GM23248 (cell line): Measurements from ENCODE around the gene TNFSF8.

Experiments used
- EZH2 ChIP-seq: fragments of 200-600 bp; sonication (generic); IDR thresholded peaks from 2 replicates; pipeline ENCODE4 v1.6.1; 2018; ENCODE audit warnings: antibody characterized with exemption, mild to moderate bottlenecking; ENCODE audit not compliant: insufficient read depth, poor library complexity, severe bottlenecking
- EZH2phosphoT487 ChIP-seq: fragments of 200-600 bp; sonication (generic); IDR thresholded peaks from 2 replicates; pipeline ENCODE4 v1.6.1; 2018; ENCODE audit warnings: antibody characterized with exemption, moderate library complexity, mild to moderate bottlenecking, low read depth; ENCODE audit not compliant: insufficient read depth

DNA sequence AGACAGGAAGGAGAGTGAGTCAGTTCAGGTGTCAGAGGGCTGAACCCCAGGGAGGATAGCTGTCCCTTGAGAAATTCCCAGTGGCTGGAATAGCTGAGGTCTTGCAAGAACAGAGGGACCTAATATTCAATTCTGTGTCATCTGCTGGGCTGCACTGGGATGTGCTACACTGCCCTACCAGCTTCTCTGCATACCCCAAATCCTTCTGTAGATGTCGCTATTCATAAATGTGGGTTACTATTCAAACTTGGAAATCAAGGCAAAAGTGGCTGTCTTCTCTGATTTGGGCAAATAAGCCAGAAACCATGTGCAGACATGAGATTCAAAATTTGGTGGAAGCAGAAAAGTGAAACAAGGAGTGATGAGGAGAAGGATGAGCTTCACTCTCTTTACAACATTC lies 16.3 kb downstream of the TNFSF8 start:
- TF ChIP-seq EZH2phosphoT487 = no peak
- no peak for TF ChIP-seq EZH2
